Neural cell (in vitro differentiated cells): Measurements from ENCODE around the gene ZCWPW2. TPM values are rescaled to one million over a fixed set of nuclear protein-coding genes. Genes with fewer than 3 reads are reported as not detected.

Experiments used
- H2AFZ ChIP-seq: fragments of 200-600, 300-800 bp; sonication (generic), shearing (Covaris generic); 2 replicates; pipeline ENCODE4 v1.6.0; 2014; ENCODE audit warnings: low read depth, mild to moderate bottlenecking, antibody characterized with exemption, low read length, moderate library complexity
- H3F3A ChIP-seq: fragments of 200-600 bp; shearing (Covaris generic); 2 replicates; pipeline ENCODE4 v1.6.1; 2016; ENCODE audit warnings: mild to moderate bottlenecking, moderate library complexity, mixed read lengths, antibody characterized with exemption, low read length; ENCODE audit not compliant: insufficient read depth, poor library complexity, severe bottlenecking
- H3K27ac ChIP-seq: fragments of 200-600, 300-800 bp; sonication (generic), shearing (Covaris generic); 2 replicates; pipeline ENCODE4 v1.5.1; 2014; ENCODE audit warnings: mild to moderate bottlenecking, low read length, moderate library complexity
- H3K27me3 ChIP-seq: fragments of 300-800, 200-600 bp; sonication (generic), shearing (Covaris generic); 2 replicates; pipeline ENCODE4 v1.6.0; 2014; ENCODE audit warnings: mild to moderate bottlenecking, low read depth, low read length, moderate library complexity; ENCODE audit not compliant: insufficient read depth
- H3K36me3 ChIP-seq: fragments of 300-800, 200-600 bp; sonication (generic), shearing (Covaris generic); 2 replicates; pipeline ENCODE4 v1.5.1; 2014; ENCODE audit warnings: mild to moderate bottlenecking, antibody characterized with exemption, low read length, moderate library complexity; ENCODE audit not compliant: insufficient read depth
- H3K4me2 ChIP-seq: fragments of 300-800, 200-600 bp; sonication (generic), shearing (Covaris generic); 2 replicates; pipeline ENCODE4 v1.6.0; 2014; ENCODE audit warnings: mild to moderate bottlenecking, low read length
- H3K4me3 ChIP-seq: fragments of 300-800, 200-600 bp; sonication (generic), shearing (Covaris generic); 2 replicates; pipeline ENCODE4 v1.5.1; 2014; ENCODE audit warnings: mild to moderate bottlenecking, low read length, moderate library complexity
- H3K79me2 ChIP-seq: fragments of 200-600 bp; shearing (Covaris generic); replicated peaks from 2 replicates; pipeline ENCODE4 v1.6.0; 2014; ENCODE audit warnings: mild to moderate bottlenecking, low read length, moderate library complexity; ENCODE audit not compliant: insufficient read depth
- H3K9ac ChIP-seq: fragments of 300-800, 200-600 bp; sonication (generic), shearing (Covaris generic); 2 replicates; pipeline ENCODE4 v1.6.1; 2016; ENCODE audit warnings: mild to moderate bottlenecking, low read length, mixed read lengths
- H3K9me2 ChIP-seq: fragments of 200-600 bp; shearing (Covaris generic); 2 replicates; pipeline ENCODE4 v1.6.1; 2016; ENCODE audit warnings: mild to moderate bottlenecking, low read length, mixed read lengths; ENCODE audit not compliant: insufficient read depth
- H3K9me3 ChIP-seq: fragments of 200-600, 300-800 bp; sonication (generic), shearing (Covaris generic); 2 replicates; pipeline ENCODE4 v1.6.1; 2016; ENCODE audit warnings: mild to moderate bottlenecking, mixed run types, low read length, moderate library complexity, mixed read lengths
- H4K20me1 ChIP-seq: fragments of 200-600 bp; shearing (Covaris generic); 2 replicates; pipeline ENCODE4 v1.6.1; 2016; ENCODE audit warnings: mild to moderate bottlenecking, mixed run types; ENCODE audit not compliant: insufficient read depth
- CTCF ChIP-seq: fragments of 450-650 bp; IDR thresholded peaks from 2 replicates; pipeline ENCODE4 v1.5.1; 2014; ENCODE audit warnings: antibody characterized with exemption, mild to moderate bottlenecking, moderate library complexity; ENCODE audit not compliant: poor library complexity, severe bottlenecking
- EP300 ChIP-seq: fragments of 450-650 bp; conservative IDR thresholded peaks from 2 replicates; pipeline ENCODE4 v1.6.1; 2014; ENCODE audit warnings: antibody characterized with exemption, mild to moderate bottlenecking, moderate library complexity; ENCODE audit not compliant: poor library complexity, severe bottlenecking
- EZH2 ChIP-seq: fragments of 200-600, 300-800 bp; shearing (Covaris generic), sonication (generic); IDR thresholded peaks from 2 replicates; pipeline ENCODE4 v1.6.1; 2014; ENCODE audit warnings: antibody characterized with exemption, low read length, borderline replicate concordance, mild to moderate bottlenecking; ENCODE audit not compliant: insufficient read depth, poor library complexity, severe bottlenecking
- MXI1 ChIP-seq: fragments of 450-650 bp; conservative IDR thresholded peaks from 2 replicates; pipeline ENCODE4 v1.6.1; 2014; ENCODE audit warnings: antibody characterized with exemption, mild to moderate bottlenecking; ENCODE audit not compliant: poor library complexity, severe bottlenecking
- POLR2AphosphoS5 ChIP-seq: IDR thresholded peaks from 2 replicates; pipeline ENCODE4 v1.6.1; 2012
- RAD21 ChIP-seq: fragments of 450-650 bp; conservative IDR thresholded peaks from 2 replicates; pipeline ENCODE4 v1.6.1; 2014; ENCODE audit warnings: antibody characterized with exemption, mild to moderate bottlenecking, moderate library complexity
- SMC3 ChIP-seq: fragments of 450-650 bp; conservative IDR thresholded peaks from 2 replicates; pipeline ENCODE4 v1.6.1; 2014; ENCODE audit warnings: antibody characterized with exemption, mild to moderate bottlenecking, moderate library complexity; ENCODE audit not compliant: poor library complexity
- TAF1 ChIP-seq: IDR thresholded peaks from 2 replicates; pipeline ENCODE4 v1.6.1; 2012; ENCODE audit warnings: low read depth
- polyA plus RNA-seq: library from polyadenylated mRNA; depleted of rRNA; stranded (reverse); fragments of >200 nt; gene quantifications from 2 replicates; pipeline ENCODE4 v1.2.3, GENCODE V29; 2014
- TF ChIP-seq, protein P1 (sequence below): IDR thresholded peaks from 2 replicates; pipeline ENCODE4 v1.6.1; 2012; ENCODE audit warnings: borderline replicate concordance

ZCWPW2 gene
- polyA plus RNA-seq, 1 donor from 2014 or later: 0.48 TPM

GRCh38 chr3:28308196-28308595, 40.3 kb upstream of the ZCWPW2 start:
- no peak overlapping the region for H3K4me3 ChIP-seq
- H2AFZ ChIP-seq: no peak overlapping the region
- no peaks in the 10 kb centered on the region for H3K9me2 ChIP-seq
- no peaks in the 10 kb centered on the region for H3K79me2 ChIP-seq
- TF ChIP-seq SMC3: no peak
- TF ChIP-seq TAF1: no peak
- no peak for TF ChIP-seq RAD21
- TF ChIP-seq MXI1: no peak
- TF ChIP-seq EP300: no peak
- no peak for TF ChIP-seq EZH2
- TF ChIP-seq, protein P1, sequence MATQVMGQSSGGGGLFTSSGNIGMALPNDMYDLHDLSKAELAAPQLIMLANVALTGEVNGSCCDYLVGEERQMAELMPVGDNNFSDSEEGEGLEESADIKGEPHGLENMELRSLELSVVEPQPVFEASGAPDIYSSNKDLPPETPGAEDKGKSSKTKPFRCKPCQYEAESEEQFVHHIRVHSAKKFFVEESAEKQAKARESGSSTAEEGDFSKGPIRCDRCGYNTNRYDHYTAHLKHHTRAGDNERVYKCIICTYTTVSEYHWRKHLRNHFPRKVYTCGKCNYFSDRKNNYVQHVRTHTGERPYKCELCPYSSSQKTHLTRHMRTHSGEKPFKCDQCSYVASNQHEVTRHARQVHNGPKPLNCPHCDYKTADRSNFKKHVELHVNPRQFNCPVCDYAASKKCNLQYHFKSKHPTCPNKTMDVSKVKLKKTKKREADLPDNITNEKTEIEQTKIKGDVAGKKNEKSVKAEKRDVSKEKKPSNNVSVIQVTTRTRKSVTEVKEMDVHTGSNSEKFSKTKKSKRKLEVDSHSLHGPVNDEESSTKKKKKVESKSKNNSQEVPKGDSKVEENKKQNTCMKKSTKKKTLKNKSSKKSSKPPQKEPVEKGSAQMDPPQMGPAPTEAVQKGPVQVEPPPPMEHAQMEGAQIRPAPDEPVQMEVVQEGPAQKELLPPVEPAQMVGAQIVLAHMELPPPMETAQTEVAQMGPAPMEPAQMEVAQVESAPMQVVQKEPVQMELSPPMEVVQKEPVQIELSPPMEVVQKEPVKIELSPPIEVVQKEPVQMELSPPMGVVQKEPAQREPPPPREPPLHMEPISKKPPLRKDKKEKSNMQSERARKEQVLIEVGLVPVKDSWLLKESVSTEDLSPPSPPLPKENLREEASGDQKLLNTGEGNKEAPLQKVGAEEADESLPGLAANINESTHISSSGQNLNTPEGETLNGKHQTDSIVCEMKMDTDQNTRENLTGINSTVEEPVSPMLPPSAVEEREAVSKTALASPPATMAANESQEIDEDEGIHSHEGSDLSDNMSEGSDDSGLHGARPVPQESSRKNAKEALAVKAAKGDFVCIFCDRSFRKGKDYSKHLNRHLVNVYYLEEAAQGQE: no peak
- TF ChIP-seq POLR2AphosphoS5: no peak
- TF ChIP-seq CTCF: no peak
- H3K36me3 ChIP-seq: no peaks in the 10 kb centered on the region
- no peak overlapping the region for H3K4me2 ChIP-seq
- no peak overlapping the region for H3K9ac ChIP-seq
- H3K27ac ChIP-seq: no peak overlapping the region
- no peaks in the 10 kb centered on the region for H3F3A ChIP-seq
- no peaks in the 10 kb centered on the region for H4K20me1 ChIP-seq
- no peaks in the 10 kb centered on the region for H3K27me3 ChIP-seq
- H3K9me3 ChIP-seq: no peaks in the 10 kb centered on the region

DNA sequence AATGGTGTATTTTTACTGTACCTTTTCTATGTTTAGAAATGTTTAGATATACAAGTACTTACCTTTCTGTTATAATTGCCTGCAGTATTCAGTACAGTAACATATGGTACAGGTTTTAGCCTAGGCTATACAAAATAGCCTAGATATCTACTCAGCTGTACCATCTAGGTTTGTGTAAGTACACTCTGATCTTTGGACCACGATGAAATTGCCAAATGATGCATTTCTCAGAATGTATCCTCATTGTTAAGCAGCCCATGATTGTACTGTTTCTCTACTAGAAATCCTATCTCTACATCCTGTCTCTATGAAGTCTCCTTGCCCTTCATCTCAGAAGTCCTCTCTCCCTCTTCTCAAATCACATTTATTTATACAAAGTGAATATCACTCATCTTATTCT, 32.8 kb upstream of the ZCWPW2 start:
- H3K4me3 ChIP-seq: no peak overlapping the region
- H3K9ac ChIP-seq: no peak overlapping the region
- H3K9me2 ChIP-seq: no peaks in the 10 kb centered on the region
- TF ChIP-seq SMC3 (no peak), CTCF (no peak), EZH2 (no peak), TAF1 (no peak), MXI1 (no peak), RAD21 (no peak), POLR2AphosphoS5 (no peak), EP300 (no peak)
- TF ChIP-seq, protein P1: no peak
- no peaks in the 10 kb centered on the region for H3F3A ChIP-seq
- no peaks in the 10 kb centered on the region for H3K36me3 ChIP-seq
- H3K4me2 ChIP-seq: no peak overlapping the region
- H3K27ac ChIP-seq: no peak overlapping the region
- no peaks in the 10 kb centered on the region for H3K79me2 ChIP-seq
- H3K9me3 ChIP-seq: no peaks in the 10 kb centered on the region
- no peaks in the 10 kb centered on the region for H3K27me3 ChIP-seq
- no peaks in the 10 kb centered on the region for H4K20me1 ChIP-seq
- H2AFZ ChIP-seq: no peak overlapping the region
